Measurements from ENCODE around the gene SMC4.

Gene SMC4

DNA sequence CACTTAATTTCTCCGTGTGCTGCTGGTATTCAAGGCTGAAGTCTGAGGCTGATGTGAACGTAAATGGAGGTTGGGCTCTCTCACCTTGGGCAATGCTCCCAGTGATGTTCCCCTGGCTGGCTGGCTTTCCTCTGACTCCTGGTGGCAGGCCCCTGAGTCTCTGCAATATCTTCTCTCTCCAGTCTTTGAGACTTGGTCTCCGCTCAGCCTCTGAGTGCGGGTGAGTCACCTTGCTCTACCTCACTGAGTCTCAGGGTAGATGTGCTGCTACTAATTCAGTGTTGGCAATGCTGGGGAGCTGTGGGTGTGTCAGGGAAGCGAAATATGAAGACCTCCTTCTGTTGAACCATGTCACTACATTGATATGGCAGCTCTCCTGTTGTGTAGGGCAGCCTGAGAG, 81.5 kb downstream of the SMC4 start:
- H3K4me3 ChIP-seq (ENCODE audit: low read depth, low read length) = no peak overlapping the region
- DNase-seq (ENCODE audit: low read depth) = no peak
- TF ChIP-seq, protein P1, sequence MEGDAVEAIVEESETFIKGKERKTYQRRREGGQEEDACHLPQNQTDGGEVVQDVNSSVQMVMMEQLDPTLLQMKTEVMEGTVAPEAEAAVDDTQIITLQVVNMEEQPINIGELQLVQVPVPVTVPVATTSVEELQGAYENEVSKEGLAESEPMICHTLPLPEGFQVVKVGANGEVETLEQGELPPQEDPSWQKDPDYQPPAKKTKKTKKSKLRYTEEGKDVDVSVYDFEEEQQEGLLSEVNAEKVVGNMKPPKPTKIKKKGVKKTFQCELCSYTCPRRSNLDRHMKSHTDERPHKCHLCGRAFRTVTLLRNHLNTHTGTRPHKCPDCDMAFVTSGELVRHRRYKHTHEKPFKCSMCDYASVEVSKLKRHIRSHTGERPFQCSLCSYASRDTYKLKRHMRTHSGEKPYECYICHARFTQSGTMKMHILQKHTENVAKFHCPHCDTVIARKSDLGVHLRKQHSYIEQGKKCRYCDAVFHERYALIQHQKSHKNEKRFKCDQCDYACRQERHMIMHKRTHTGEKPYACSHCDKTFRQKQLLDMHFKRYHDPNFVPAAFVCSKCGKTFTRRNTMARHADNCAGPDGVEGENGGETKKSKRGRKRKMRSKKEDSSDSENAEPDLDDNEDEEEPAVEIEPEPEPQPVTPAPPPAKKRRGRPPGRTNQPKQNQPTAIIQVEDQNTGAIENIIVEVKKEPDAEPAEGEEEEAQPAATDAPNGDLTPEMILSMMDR (IDR thresholded peaks at IDR 0.05; ENCODE audit: low read depth, low read length, missing control alignments) = no peak

- TF ChIP-seq, protein P1 (IDR thresholded peaks at IDR 0.05; ENCODE audit: low read depth, low read length, missing control alignments) = no peak
- no peak overlapping the region for H3K4me3 ChIP-seq (ENCODE audit: low read depth, low read length)
- DNase-seq (ENCODE audit: low read depth) = no peak
Observed at GRCh38 chr3:160481856-160482255, 82.4 kb downstream of the SMC4 start.

- TF ChIP-seq, protein P1 (IDR thresholded peaks at IDR 0.05; ENCODE audit: low read depth, low read length, missing control alignments) = no peak
- no peak overlapping the region for H3K4me3 ChIP-seq (ENCODE audit: low read depth, low read length)
- no peak for DNase-seq (ENCODE audit: low read depth)
Observed at GRCh38 chr3:160482796-160483195, 83.3 kb downstream of the SMC4 start.
